Activated naive CD8-positive, alpha-beta T cell (primary cell): Measurements from ENCODE around the gene MKLN1.
"Not testable (repeated sequence)": the region's sequence is repeated elsewhere in the genome, so short reads cannot be mapped to it uniquely, and the experiment has no call there.

Source experiments
- H3K27ac Mint-ChIP-seq: one replicate; pipeline ENCODE4 v1.8.0; 2021; ENCODE audit warnings: mixed read lengths
- H3K27me3 Mint-ChIP-seq: one replicate; pipeline ENCODE4 v1.8.0; 2021; ENCODE audit warnings: mixed read lengths
- H3K36me3 Mint-ChIP-seq: one replicate; pipeline ENCODE4 v1.8.0; 2021; ENCODE audit warnings: mixed read lengths
- H3K4me1 Mint-ChIP-seq: one replicate; pipeline ENCODE4 v1.8.0; 2021; ENCODE audit warnings: low read depth, mixed read lengths
- H3K4me3 Mint-ChIP-seq: one replicate; pipeline ENCODE4 v1.8.0; 2021; ENCODE audit warnings: mild to moderate bottlenecking, mixed read lengths
- H3K9me3 Mint-ChIP-seq: one replicate; pipeline ENCODE4 v1.8.0; 2021; ENCODE audit warnings: low read depth, mixed read lengths

The MKLN1 gene

DNA sequence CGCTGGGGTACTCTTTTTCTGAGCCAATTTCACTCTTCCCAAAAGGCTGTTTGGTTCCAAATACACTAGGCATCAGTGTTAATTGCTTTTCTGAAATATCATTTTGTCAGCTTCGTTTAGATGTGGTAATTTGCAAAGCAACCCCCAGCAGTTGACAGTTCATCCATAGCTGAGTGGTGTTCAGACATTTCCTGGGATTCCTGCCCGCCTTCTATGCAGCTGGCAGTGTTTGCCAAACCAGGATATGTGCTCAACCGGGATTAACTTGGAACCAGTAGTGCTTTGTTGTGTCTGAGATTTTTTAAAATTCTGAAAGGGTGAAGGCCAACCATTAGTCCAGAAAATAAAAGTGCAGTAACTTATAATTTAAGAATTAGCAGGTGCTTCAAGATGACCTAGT, 25.2 kb upstream of the MKLN1 start:
- no peaks in the 10 kb centered on the region for H3K4me1 Mint-ChIP-seq
- H3K36me3 Mint-ChIP-seq: peaks cover 2% of the 10 kb centered on the region
- no peaks in the 10 kb centered on the region for H3K27me3 Mint-ChIP-seq
- no peak overlapping the region for H3K27ac Mint-ChIP-seq
- peaks cover 9% of the 10 kb centered on the region for H3K9me3 Mint-ChIP-seq
- no peak overlapping the region for H3K4me3 Mint-ChIP-seq

DNA sequence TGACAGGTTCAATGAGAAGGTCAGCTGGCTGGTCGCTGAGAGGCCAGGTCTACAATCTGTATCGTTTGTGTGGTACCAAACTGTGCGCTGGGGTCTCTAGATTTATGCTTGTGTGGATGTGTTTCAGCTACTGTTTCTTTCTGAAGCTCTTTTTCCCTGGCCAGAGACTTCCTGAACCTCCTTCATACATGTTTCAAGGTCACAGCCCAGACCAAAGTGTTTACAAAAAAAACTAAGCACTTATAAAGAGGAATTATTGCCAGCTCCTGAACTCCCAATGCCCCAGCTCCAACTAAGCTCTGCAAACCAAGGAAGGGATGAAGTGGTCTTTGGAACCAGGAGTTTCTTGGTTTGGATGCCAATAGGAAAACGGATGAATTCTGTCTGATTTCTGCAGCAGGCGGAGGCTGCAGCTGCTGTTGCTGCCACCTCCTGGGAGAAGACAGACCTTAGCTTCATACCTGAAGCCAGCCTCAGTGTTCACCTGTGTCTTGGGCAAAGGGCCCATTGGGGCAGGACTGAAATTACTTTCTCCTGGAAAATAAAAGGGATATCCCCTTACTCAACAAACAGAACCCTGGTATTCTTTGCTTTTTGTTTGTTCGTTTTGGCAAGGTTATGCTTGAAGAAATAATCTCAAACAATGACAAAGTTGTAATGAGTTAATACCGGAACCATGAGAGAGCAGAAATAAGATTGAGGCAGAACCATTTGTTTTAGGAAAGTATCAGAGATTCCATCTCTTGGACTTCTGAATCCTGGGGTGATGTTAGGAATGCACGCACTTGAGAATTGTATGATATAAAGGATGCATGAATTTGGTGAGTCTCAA, 24.6 kb upstream of the MKLN1 start:
- H3K27ac Mint-ChIP-seq: no peak overlapping the region
- peaks cover 14% of the 10 kb centered on the region for H3K9me3 Mint-ChIP-seq
- H3K4me3 Mint-ChIP-seq: no peak overlapping the region
- H3K27me3 Mint-ChIP-seq: no peaks in the 10 kb centered on the region
- H3K4me1 Mint-ChIP-seq: no peaks in the 10 kb centered on the region
- H3K36me3 Mint-ChIP-seq: peaks cover 4% of the 10 kb centered on the region

DNA sequence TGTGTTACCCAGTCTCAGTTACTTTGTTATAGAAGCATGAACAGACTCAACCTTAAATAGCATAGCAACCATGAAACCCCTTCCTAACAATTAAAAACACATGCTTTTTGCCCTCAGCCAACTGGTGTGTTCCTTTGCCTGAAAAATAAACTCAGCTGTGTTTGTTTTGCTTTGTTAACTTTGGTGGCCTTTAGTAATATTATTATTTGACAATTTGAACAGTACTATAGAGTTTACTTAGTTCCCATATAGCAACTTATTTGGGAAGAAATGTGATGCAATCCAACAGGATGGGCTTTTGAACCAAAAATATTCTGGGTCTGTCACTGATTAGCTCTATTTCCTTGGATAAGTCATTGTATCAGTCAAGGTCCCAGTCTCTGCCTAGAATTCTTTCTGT, 22.5 kb upstream of the MKLN1 start:
- Mint-ChIP-seq H3K27ac (no peak overlapping the region), H3K36me3 (peaks cover 4% of the 10 kb centered on the region), H3K9me3 (peaks cover 14% of the 10 kb centered on the region), H3K4me3 (no peak overlapping the region), H3K27me3 (no peaks in the 10 kb centered on the region), H3K4me1 (no peaks in the 10 kb centered on the region)

DNA sequence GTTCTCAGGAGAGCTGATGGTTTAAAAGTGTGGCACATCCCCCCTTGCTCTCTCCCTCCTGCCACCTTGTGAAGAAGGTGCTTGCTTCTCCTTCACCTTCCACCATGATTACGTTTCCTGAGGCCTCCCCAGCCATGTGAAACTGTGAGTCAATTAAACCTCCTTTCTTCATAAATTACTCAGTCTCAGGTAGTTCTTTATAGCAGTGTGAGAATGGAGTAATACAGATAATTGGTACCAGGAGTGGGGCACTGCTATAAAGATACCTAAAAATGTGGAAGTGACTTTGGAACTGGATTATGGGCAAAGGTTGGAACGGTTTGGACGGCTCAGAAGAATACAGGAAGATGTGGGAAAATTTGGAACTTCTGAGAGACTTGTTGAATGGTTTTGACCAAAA, 21.6 kb upstream of the MKLN1 start:
- H3K4me3 Mint-ChIP-seq, H3K27ac Mint-ChIP-seq, H3K4me1 Mint-ChIP-seq, H3K36me3 Mint-ChIP-seq, H3K27me3 Mint-ChIP-seq: not testable (repeated sequence)
- H3K9me3 Mint-ChIP-seq: peaks cover 14% of the 10 kb centered on the region

DNA sequence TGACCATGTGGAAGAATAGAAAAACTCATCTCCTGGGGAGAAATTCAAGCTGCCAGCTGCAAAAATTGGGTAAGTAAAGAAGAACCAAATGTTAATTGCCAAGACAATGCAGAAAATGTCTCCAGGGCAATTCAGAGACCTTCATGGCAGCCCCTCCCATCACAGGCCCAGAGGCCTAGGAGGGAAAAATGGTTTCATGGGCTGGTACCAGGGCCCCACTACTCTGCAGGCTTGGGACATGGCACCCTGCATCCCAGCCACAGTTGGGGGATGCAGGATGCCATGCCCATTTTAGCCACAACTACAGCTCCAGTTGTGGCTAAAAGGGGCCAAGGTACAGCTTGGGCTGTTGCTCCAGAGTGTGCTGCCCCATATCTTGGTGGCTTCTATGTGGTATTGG, 20.9 kb upstream of the MKLN1 start:
- no peaks in the 10 kb centered on the region for H3K27me3 Mint-ChIP-seq
- no peak overlapping the region for H3K4me3 Mint-ChIP-seq
- H3K9me3 Mint-ChIP-seq: peaks cover 14% of the 10 kb centered on the region
- H3K36me3 Mint-ChIP-seq: peaks cover 8% of the 10 kb centered on the region
- H3K27ac Mint-ChIP-seq: no peak overlapping the region
- H3K4me1 Mint-ChIP-seq: no peaks in the 10 kb centered on the region

DNA sequence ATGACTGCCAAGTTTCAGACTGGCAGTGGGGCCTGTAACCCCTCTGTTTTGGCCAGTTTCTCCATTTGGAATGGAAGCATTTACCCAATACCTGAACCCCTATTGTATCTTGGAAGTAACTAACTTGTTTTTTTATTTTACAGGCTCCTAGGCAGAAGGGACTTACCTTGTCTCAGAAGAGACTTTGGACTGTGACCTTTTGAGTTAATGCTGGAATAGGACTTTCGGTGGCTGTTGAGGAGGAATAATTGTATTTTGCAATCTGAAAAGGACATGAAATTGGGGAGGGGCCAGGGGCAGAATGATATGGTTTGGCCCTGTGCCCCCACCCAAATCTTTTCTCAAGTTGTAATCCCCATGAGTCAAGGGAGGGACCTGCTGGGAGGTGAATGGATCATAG, 20.0 kb upstream of the MKLN1 start:
- H3K36me3 Mint-ChIP-seq: peaks cover 10% of the 10 kb centered on the region

DNA sequence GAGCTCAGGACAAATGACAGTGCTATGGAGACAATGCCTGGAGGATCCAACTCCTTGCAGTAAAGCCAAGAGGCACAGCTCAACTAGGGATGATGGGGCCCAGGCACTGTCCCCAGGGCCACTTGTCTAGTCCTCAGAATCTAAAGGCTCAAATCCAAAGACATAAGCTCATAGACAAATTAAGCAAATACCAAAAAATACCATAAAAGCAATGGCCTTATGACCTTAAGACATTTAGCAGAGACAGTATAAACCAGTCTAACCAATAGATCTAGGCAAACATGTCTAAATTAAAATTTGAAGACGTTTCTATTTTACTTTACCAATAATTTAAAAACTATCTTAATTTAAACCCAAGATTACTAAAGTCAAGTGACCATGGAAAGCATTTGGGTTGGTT, 14.8 kb upstream of the MKLN1 start:
- H3K4me3 Mint-ChIP-seq: no peak overlapping the region
- H3K36me3 Mint-ChIP-seq: peaks cover 15% of the 10 kb centered on the region
- no peaks in the 10 kb centered on the region for H3K27me3 Mint-ChIP-seq
- no peak overlapping the region for H3K27ac Mint-ChIP-seq
- H3K4me1 Mint-ChIP-seq: no peaks in the 10 kb centered on the region
- peaks cover 12% of the 10 kb centered on the region for H3K9me3 Mint-ChIP-seq

More for the DNA sequence above, 20.0 kb upstream of the MKLN1 start:
- Mint-ChIP-seq H3K27me3 (no peaks in the 10 kb centered on the region), H3K9me3 (peaks cover 17% of the 10 kb centered on the region), H3K4me3 (no peak overlapping the region), H3K27ac (no peak overlapping the region), H3K4me1 (no peaks in the 10 kb centered on the region)

DNA sequence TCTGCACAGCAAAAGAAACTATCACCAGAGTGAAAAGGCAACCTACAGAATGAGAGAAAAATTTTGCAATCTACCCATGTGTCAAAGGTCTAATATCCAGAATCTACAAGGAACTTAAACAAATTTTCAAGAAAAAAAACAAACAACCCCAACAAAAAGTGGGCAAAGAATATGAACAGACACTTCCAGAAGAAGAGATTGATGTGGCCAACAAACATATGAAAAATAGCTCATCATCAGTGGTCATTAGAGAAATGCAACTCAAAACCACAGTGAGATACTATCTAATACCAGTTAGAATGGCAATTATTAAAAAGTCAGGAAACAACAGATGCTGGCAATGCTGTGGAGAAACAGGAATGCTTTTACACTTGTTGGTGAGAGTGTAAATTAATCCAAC, 7.1 kb upstream of the MKLN1 start:
- Mint-ChIP-seq H3K27me3 (no peaks in the 10 kb centered on the region), H3K4me1 (peaks cover 17% of the 10 kb centered on the region), H3K27ac (no peak overlapping the region), H3K9me3 (no peaks in the 10 kb centered on the region), H3K4me3 (no peak overlapping the region), H3K36me3 (peaks cover 13% of the 10 kb centered on the region)

DNA sequence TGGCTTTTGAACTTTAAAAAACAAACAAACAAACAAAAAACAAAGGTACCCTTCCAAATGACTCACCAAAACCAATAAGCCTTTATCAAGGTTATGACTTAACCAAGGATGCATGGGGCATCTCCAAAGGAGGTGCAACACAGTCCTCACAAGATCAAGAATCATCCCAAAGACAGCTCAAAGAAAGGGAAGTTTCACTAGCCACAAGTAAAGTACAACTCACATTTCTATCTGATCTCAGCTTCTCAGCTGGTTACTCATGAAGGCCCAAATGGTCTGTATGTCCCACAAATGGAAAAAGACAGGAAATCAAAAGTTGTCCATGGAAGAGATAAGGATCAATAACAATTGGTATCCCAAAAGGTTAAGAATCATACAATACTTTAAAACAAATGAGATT, 6.0 kb upstream of the MKLN1 start:
- H3K4me3 Mint-ChIP-seq: no peak overlapping the region
- no peaks in the 10 kb centered on the region for H3K9me3 Mint-ChIP-seq
- no peaks in the 10 kb centered on the region for H3K27me3 Mint-ChIP-seq
- H3K4me1 Mint-ChIP-seq: peaks cover 25% of the 10 kb centered on the region
- H3K36me3 Mint-ChIP-seq: peaks cover 12% of the 10 kb centered on the region
- H3K27ac Mint-ChIP-seq: no peak overlapping the region

DNA sequence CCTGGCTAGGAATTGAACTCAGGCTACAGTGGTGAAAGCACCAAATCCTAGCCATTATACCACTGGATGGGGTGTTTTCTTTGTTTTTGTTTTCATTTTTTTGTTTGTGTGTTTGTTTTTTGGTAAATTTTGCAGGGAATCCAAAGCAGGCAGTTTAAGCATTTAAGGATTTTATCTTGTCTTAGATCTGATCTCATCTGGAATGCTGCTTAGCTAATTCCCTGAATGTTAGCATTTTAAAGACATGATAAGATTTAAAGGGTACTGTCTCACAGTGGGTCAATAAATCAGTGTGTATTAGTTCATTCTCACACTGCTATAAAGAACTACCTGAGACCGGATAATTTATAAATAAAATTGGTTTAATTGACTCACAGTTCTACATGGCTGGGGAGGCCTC, 5.6 kb upstream of the MKLN1 start:
- no peaks in the 10 kb centered on the region for H3K9me3 Mint-ChIP-seq
- H3K27me3 Mint-ChIP-seq: no peaks in the 10 kb centered on the region
- H3K36me3 Mint-ChIP-seq: peaks cover 8% of the 10 kb centered on the region
- no peak overlapping the region for H3K4me3 Mint-ChIP-seq
- H3K27ac Mint-ChIP-seq: no peak overlapping the region
- peaks cover 29% of the 10 kb centered on the region for H3K4me1 Mint-ChIP-seq

DNA sequence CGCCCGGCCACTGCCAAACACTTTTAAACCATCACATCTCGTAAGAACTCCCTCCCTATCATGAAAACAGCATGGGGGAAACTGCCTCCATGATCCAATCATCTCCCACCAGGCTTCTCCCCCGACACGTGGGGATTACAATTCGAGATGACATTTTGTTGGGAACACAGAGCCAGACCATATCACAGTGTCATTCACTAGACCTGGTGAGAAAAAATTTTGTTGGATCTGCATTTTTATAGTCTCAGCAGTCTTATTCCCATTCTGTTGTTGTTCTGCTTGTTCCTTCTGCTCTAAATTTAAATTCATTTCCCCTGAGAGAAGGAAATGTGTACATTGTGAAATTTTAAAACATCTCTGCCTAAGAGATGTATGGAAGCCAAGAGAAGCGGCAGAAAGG, 4.8 kb upstream of the MKLN1 start:
- Mint-ChIP-seq H3K4me3 (no peak overlapping the region), H3K9me3 (no peaks in the 10 kb centered on the region), H3K27ac (no peak overlapping the region), H3K4me1 (peaks cover 33% of the 10 kb centered on the region), H3K36me3 (peaks cover 8% of the 10 kb centered on the region), H3K27me3 (no peaks in the 10 kb centered on the region)

DNA sequence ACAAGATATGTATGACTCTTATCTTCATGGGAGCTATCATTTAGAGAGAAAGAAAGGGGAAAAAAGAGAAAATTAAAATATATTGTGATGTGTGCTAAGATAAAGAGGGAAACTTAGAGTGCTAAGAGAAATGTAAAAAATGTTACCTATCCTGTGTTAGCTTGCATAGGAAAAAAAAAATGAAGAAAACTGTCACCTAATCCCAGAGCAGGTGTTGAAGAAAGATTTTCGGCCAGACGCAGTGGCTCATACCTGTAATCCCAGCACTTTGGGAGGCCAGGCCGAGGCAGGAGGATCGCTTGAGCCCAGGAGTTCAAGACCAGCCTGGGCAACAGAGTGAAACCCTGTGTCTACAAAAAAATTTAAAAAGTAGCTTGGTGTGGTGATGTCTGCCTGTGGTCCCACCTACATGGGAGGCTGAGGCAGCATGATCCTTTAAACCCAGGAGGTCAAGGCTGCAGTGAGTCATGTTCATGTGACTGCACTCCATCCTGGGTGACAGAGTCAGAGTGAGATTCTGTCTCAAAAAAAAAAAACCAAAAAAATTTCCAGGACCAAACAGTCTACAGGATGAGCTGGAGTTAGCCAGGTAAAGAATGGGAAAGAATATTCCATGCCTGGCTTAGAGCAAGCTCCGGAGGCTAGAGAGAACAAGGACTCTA, 2.4 kb upstream of the MKLN1 start:
- peak overlapping the region; percentile 78 for H3K4me3 Mint-ChIP-seq
- H3K27ac Mint-ChIP-seq: peak overlapping the region; percentile 80
- H3K27me3 Mint-ChIP-seq: no peaks in the 10 kb centered on the region
- peaks cover 46% of the 10 kb centered on the region for H3K4me1 Mint-ChIP-seq
- no peaks in the 10 kb centered on the region for H3K9me3 Mint-ChIP-seq
- peaks cover 6% of the 10 kb centered on the region for H3K36me3 Mint-ChIP-seq

DNA sequence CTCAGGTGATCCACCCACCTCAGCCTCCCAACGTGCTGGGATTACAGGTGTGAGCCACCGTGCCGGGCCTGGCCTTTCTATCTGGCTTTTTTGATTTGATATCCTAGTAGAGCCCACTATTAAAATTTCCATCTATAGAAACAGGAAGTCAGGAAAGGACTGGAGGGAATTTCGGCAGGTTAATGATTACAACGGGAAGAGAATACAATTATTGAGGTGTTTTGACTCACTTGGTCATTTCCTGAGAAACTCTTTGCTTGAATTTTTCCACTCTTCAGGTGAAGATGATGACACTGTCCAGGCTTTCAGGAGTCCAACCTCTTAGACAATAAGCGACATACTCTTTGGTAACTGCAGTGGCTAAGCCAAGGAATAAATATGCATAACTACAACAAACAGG, 1.1 kb upstream of the MKLN1 start:
- Mint-ChIP-seq H3K36me3 (peaks cover 6% of the 10 kb centered on the region), H3K27ac (peak overlapping the region; percentile 97), H3K9me3 (no peaks in the 10 kb centered on the region), H3K27me3 (no peaks in the 10 kb centered on the region), H3K4me3 (peak overlapping the region; percentile 99), H3K4me1 (peaks cover 56% of the 10 kb centered on the region)

DNA sequence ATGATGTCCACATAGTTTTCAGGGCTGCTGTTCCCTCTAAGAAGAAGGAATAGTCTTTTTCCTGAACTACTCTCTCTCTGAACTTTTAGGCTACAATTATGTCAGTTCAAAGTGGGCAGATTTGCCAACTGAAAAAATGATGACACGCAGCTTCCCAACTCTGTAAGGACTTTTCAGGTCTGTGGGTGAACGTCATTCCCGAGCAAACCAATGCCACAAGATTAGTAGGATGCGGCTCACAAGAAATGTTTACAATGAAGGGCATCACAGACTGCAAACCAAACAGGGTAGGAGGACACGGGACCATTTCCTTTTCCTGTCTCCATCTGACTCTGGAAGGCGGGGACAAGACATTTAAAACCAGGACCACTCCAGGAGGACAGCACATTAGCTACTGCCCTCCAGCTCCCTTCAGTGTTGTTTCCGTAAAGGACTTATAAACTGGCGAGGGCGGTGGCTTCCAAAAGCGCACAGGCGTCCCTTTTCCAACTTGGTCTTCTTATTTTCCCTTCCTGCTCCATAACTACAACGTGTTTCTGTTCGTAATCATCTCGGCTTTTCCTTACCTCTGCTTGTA, 539 bp upstream of the MKLN1 start:
- peak overlapping the region; percentile 99 for H3K4me3 Mint-ChIP-seq
- H3K27ac Mint-ChIP-seq: peak overlapping the region; percentile 97
- H3K4me1 Mint-ChIP-seq: peaks cover 58% of the 10 kb centered on the region
- H3K36me3 Mint-ChIP-seq: peaks cover 6% of the 10 kb centered on the region
- no peaks in the 10 kb centered on the region for H3K9me3 Mint-ChIP-seq
- no peaks in the 10 kb centered on the region for H3K27me3 Mint-ChIP-seq

DNA sequence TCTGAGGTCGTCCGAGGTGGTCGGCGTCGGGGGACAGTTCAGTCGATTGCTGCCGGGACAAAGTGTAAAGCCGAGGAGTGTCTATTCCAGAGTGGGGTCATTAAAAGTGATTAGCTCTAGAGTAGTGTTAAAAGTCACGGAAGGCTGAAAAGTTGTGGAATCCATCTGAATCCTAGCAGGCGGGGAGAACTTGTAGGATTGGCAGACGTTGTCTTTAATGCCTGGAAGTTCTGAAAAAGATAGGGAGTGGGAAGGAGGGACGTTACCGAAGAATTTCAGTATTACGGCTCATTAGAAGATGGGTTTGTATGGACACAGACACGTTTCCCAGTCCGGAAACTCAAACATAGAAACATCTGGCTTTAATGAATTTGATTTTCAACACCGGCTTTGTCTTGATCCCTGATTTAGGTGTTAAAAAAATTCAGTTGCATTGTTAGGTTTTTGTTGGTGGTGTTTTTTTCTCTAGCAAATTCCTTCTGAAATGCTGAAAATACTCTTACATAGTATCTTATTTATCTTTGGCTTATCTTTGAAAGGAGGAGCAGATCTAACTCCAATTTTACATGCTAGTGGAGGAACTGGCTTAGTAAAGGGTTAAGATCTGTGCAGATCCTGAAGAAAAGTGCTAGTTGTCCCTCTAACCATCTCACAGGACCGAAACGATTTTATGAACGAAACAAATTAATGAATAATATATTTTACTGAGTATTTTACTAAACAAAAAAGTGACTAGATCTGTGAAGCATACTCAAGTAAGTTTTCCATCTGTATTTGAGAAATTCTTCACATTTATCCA, 900 bp downstream of the MKLN1 start:
- Mint-ChIP-seq H3K27ac (peak overlapping the region; percentile 97), H3K9me3 (no peaks in the 10 kb centered on the region), H3K4me1 (peaks cover 58% of the 10 kb centered on the region), H3K27me3 (no peaks in the 10 kb centered on the region), H3K4me3 (peak overlapping the region; percentile 99), H3K36me3 (peaks cover 6% of the 10 kb centered on the region)
